Activated CD8-positive, alpha-beta memory T cell treated with anti-CD3 and anti-CD28 coated beads, Interleukin-2, amount 10 ng/mL, durations not matched to agents 7 days and 5 days (primary cell): ENCODE results near the gene PRSS22. TPM values are rescaled to one million over a fixed set of nuclear protein-coding genes. Genes with fewer than 3 reads are reported as not detected.

Source experiments
- ATAC-seq: fragments of 150-1000 bp; cut with Tn5 transposase; one replicate; pipeline ENCODE4 v1.10.0; 2021; ENCODE audit warnings: moderate library complexity
- CTCF ChIA-PET: fragments of 350-600 bp; sonication (Branson Sonifier 250); formaldehyde crosslinking; loops from one replicate; lab custom pipeline; 2021; ENCODE audit warnings: antibody characterized with exemption; lab: Charles Lee
- DNase-seq: peaks from one replicate; pipeline ENCODE4 v3.0.0-alpha.2; 2020
- H3K27ac Mint-ChIP-seq: one replicate; pipeline ENCODE4 v1.8.0; 2021; ENCODE audit warnings: mild to moderate bottlenecking, mixed read lengths
- H3K27me3 Mint-ChIP-seq: one replicate; pipeline ENCODE4 v1.8.0; 2021; ENCODE audit warnings: mixed read lengths
- H3K36me3 Mint-ChIP-seq: one replicate; pipeline ENCODE4 v1.8.0; 2021; ENCODE audit warnings: mild to moderate bottlenecking, mixed read lengths
- H3K4me1 Mint-ChIP-seq: one replicate; pipeline ENCODE4 v1.8.0; 2021; ENCODE audit warnings: mixed read lengths
- H3K4me3 Mint-ChIP-seq: one replicate; pipeline ENCODE4 v1.8.0; 2021; ENCODE audit warnings: mild to moderate bottlenecking, moderate library complexity, mixed read lengths
- H3K9me3 Mint-ChIP-seq: one replicate; pipeline ENCODE4 v1.8.0; 2022; ENCODE audit warnings: low read depth, mixed read lengths
- total RNA-seq, 2 experiments: library from RNA; stranded (reverse); gene quantifications; one replicate each; pipeline ENCODE4 v1.2.3, GENCODE V29; 2021

Gene PRSS22
- total RNA-seq, 2 experiments from 2014 or later: not detected

- no peaks in the 10 kb centered on the region for H3K9me3 Mint-ChIP-seq
These were observed 39.1 kb upstream of the PRSS22 start for GRCh38 chr16:2897110-2897509.

GRCh38 chr16:2896480-2897010 is 38.6 kb upstream of the PRSS22 start:
- H3K4me1 Mint-ChIP-seq: no peaks in the 10 kb centered on the region
- no peaks in the 10 kb centered on the region for H3K9me3 Mint-ChIP-seq
- no peaks in the 10 kb centered on the region for H3K27me3 Mint-ChIP-seq
- ATAC-seq: no peak
- H3K4me3 Mint-ChIP-seq: no peak overlapping the region
- CTCF ChIA-PET: no interaction called here
- no peak overlapping the region for H3K27ac Mint-ChIP-seq
- DNase-seq: no peak
- H3K36me3 Mint-ChIP-seq: no peaks in the 10 kb centered on the region

More at GRCh38 chr16:2897110-2897509, 39.1 kb upstream of the PRSS22 start:
- H3K36me3 Mint-ChIP-seq: no peaks in the 10 kb centered on the region
- no peaks in the 10 kb centered on the region for H3K4me1 Mint-ChIP-seq
- CTCF ChIA-PET: no interaction called here
- H3K27ac Mint-ChIP-seq: no peak overlapping the region
- no peaks in the 10 kb centered on the region for H3K27me3 Mint-ChIP-seq
- H3K4me3 Mint-ChIP-seq: no peak overlapping the region
- no peak for ATAC-seq
- DNase-seq: no peak

- H3K27ac Mint-ChIP-seq: no peak overlapping the region
- CTCF ChIA-PET: interaction anchor here (0.6 kb wide), 1 partner anchor 15 kb away, joined by 4 read pairs; no protein-coding TSS in a partner anchor
- no peaks in the 10 kb centered on the region for H3K36me3 Mint-ChIP-seq
- no peaks in the 10 kb centered on the region for H3K27me3 Mint-ChIP-seq
- no peak overlapping the region for H3K4me3 Mint-ChIP-seq
- DNase-seq (no peak), ATAC-seq (no peak)
- no peaks in the 10 kb centered on the region for H3K4me1 Mint-ChIP-seq
- H3K9me3 Mint-ChIP-seq: no peaks in the 10 kb centered on the region
These were observed 37.8 kb upstream of the PRSS22 start for GRCh38 chr16:2895813-2896212.

GRCh38 chr16:2894231-2894630 is 36.3 kb upstream of the PRSS22 start:
- Mint-ChIP-seq H3K4me1 (no peaks in the 10 kb centered on the region), H3K27ac (no peak overlapping the region), H3K36me3 (no peaks in the 10 kb centered on the region), H3K9me3 (no peaks in the 10 kb centered on the region), H3K27me3 (no peaks in the 10 kb centered on the region), H3K4me3 (no peak overlapping the region)
- CTCF ChIA-PET: no interaction called here
- ATAC-seq (no peak), DNase-seq (no peak)

- H3K27me3 Mint-ChIP-seq: no peaks in the 10 kb centered on the region
- ATAC-seq: no peak
- peaks cover 4% of the 10 kb centered on the region for H3K9me3 Mint-ChIP-seq
- no peak for DNase-seq
- peak overlapping the region; percentile 87 for H3K4me3 Mint-ChIP-seq
- H3K36me3 Mint-ChIP-seq: peaks cover 1% of the 10 kb centered on the region
- peaks cover 17% of the 10 kb centered on the region for H3K4me1 Mint-ChIP-seq
- CTCF ChIA-PET: interaction anchor here (1.0 to 3.1 kb wide), 8 partner anchors 12 to 45 kb away, joined by 3 to 31 read pairs (median 12); partner anchors contain the start of gene FLYWCH1
- peak overlapping the region; percentile 48 for H3K27ac Mint-ChIP-seq
These were observed 26.1 kb upstream of the PRSS22 start for GRCh38 chr16:2884041-2884451.

DNA sequence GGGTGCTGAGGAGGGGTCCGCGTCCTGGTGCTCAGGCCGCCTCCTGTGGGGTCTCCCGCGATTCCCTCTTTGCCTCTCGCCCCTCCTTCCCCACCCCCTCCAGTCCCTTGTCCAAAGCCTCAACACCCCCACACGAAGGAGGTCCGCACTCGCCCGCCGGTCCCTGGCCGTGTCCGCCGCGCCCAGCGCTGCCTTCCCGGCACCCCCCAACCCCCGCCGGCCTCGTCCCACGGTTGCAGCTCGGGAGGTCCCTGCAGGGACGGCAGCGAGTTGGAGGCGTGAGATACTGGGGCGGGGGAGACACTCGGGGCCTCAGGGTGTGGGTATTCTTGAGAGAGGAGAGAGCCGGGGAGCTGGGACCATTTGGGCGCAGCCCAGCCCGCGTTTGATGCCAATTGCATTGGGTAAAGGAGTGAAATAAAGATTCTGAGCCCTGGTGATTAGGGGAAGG is 25.5 kb upstream of the PRSS22 start:
- peaks cover 17% of the 10 kb centered on the region for H3K4me1 Mint-ChIP-seq
- DNase-seq (no peak), ATAC-seq (no peak)
- H3K36me3 Mint-ChIP-seq: peaks cover 1% of the 10 kb centered on the region
- H3K4me3 Mint-ChIP-seq: peak overlapping the region; percentile 87
- CTCF ChIA-PET: interaction anchor here (1.0 to 3.1 kb wide), 12 partner anchors 9 to 44 kb away, joined by 3 to 31 read pairs (median 8); partner anchors contain the start of gene FLYWCH1
- H3K27me3 Mint-ChIP-seq: no peaks in the 10 kb centered on the region
- H3K9me3 Mint-ChIP-seq: peaks cover 4% of the 10 kb centered on the region
- peak overlapping the region; percentile 48 for H3K27ac Mint-ChIP-seq

DNA sequence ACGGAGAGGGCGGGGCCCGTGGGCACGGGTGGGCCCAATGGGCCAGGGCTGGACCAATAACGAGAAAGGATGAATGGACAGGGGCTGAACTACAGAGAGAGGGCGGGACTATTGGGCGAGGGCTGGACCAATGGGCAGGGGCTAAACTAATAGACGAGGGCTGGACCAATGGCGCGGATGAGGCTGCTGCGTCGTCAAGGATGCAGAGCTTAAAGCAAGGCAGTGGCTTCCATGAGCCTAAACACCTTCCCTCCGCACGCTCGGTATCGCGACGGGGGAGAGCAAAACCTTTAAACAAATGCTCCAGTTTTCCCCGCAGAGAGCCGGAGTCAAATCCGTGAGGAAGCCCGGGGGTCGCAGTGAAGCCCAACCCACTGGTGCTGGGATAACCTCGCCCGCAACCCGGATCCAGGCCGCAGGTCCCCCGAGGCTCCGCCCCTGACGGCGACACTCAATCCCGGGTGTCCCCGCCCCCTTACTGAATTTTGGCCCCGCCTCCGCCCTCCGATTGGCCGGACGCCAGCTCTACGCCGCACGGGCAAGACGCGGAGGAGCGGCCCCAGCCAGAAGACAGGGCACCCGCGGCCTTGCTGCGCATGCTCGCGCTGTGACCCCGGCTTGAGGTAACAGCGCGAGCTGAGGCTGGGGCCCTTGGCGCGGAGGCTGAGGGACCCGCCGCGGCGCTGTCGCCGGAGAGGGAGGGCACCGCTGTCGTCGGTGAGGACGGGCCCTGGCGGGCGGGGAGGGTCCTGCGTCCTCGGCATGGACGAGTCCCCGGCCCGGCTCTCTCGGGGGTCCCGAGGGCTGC is 24.9 kb upstream of the PRSS22 start, which contains the start of gene FLYWCH2:
TSS of gene FLYWCH2 (plus strand) at position 566 of the 808 bp plus-strand sequence. CDS start 13,235 bp downstream, outside the sequence.
- H3K27ac Mint-ChIP-seq: peak within 1 kb of the TSS; percentile 94
- H3K4me3 Mint-ChIP-seq: peak within 1 kb of the TSS; percentile 87
- H3K27me3 Mint-ChIP-seq: no peaks in the 10 kb centered on the region
- ATAC-seq (peak; percentile 94), DNase-seq (peak; percentile 99)
- CTCF ChIA-PET: interaction anchor here (0.7 to 3.1 kb wide), 17 partner anchors 8 to 345 kb away, joined by 3 to 31 read pairs (median 5); partner anchors contain the start of genes FLYWCH1 and PDPK1
- H3K9me3 Mint-ChIP-seq: peaks cover 4% of the 10 kb centered on the region
- H3K36me3 Mint-ChIP-seq: peaks cover 1% of the 10 kb centered on the region
- peaks cover 17% of the 10 kb centered on the region for H3K4me1 Mint-ChIP-seq

- Mint-ChIP-seq H3K4me1 (peaks cover 17% of the 10 kb centered on the region), H3K4me3 (peak overlapping the region; percentile 87), H3K27ac (peak overlapping the region; percentile 94), H3K36me3 (peaks cover 1% of the 10 kb centered on the region), H3K9me3 (peaks cover 4% of the 10 kb centered on the region), H3K27me3 (no peaks in the 10 kb centered on the region)
- CTCF ChIA-PET: interaction anchor here (1.2 to 6.4 kb wide), 12 partner anchors 7 to 90 kb away, joined by 3 to 31 read pairs (median 10); partner anchors contain the start of gene FLYWCH1
- ATAC-seq (peak; percentile 14), DNase-seq (peak; percentile 63)
These were observed 24.0 kb upstream of the PRSS22 start for GRCh38 chr16:2881783-2882649.

GRCh38 chr16:2879854-2880508 is 22.0 kb upstream of the PRSS22 start:
- H3K4me1 Mint-ChIP-seq: peaks cover 12% of the 10 kb centered on the region
- DNase-seq: no peak
- ATAC-seq: no peak
- peaks cover 4% of the 10 kb centered on the region for H3K9me3 Mint-ChIP-seq
- no peaks in the 10 kb centered on the region for H3K36me3 Mint-ChIP-seq
- CTCF ChIA-PET: interaction anchor here (0.7 to 6.4 kb wide), 6 partner anchors 12 to 47 kb away, joined by 3 to 30 read pairs (median 5); partner anchors contain the start of gene FLYWCH1
- H3K27ac Mint-ChIP-seq: no peak overlapping the region
- no peak overlapping the region for H3K4me3 Mint-ChIP-seq
- no peaks in the 10 kb centered on the region for H3K27me3 Mint-ChIP-seq

DNA sequence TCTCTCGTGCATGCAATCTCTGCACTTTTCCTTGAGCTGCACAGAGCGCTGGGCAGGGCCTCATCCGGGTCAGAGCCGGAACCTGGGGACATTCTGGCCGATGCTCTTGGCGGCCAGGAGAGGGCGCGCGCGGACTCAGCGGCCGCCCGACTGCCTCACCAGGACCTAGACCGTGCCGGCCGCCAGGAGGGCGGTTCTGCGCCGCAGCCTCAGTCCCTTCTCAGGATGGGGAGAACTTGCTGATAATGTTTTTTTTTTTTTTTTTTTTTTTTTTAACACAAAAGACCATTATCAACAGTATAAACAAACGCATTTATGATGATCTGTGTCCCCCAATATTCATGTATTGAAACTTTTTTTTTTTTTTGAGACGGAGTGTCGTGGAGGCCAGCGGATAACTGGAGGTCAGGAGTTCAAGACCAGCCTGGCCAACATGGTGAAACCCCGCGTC is 17.0 kb upstream of the PRSS22 start:
- no peak overlapping the region for H3K4me3 Mint-ChIP-seq
- no peak overlapping the region for H3K27ac Mint-ChIP-seq
- CTCF ChIA-PET: interaction anchor here (0.7 to 6.8 kb wide), 12 partner anchors 8 to 157 kb away, joined by 3 to 36 read pairs (median 4); partner anchors contain the start of genes FLYWCH1 and FLYWCH2
- peaks cover 3% of the 10 kb centered on the region for H3K4me1 Mint-ChIP-seq
- H3K9me3 Mint-ChIP-seq: peaks cover 4% of the 10 kb centered on the region
- no peaks in the 10 kb centered on the region for H3K27me3 Mint-ChIP-seq
- ATAC-seq: peak; percentile 100
- peak; percentile 81 for DNase-seq
- no peaks in the 10 kb centered on the region for H3K36me3 Mint-ChIP-seq

GRCh38 chr16:2874032-2874911 is 16.3 kb upstream of the PRSS22 start:
- Mint-ChIP-seq H3K36me3 (no peaks in the 10 kb centered on the region), H3K27me3 (no peaks in the 10 kb centered on the region), H3K4me3 (no peak overlapping the region), H3K9me3 (no peaks in the 10 kb centered on the region), H3K4me1 (peaks cover 4% of the 10 kb centered on the region), H3K27ac (no peak overlapping the region)
- DNase-seq (no peak), ATAC-seq (no peak)
- CTCF ChIA-PET: interaction anchor here (0.7 to 6.8 kb wide), 12 partner anchors 9 to 157 kb away, joined by 3 to 36 read pairs (median 4); partner anchors contain the start of genes FLYWCH1 and FLYWCH2
